ENCODE measurements around the gene WSB2. TPM values are rescaled to one million over a fixed set of nuclear protein-coding genes. Genes with fewer than 3 reads are reported as not detected.

The WSB2 gene
- total and polyA plus RNA-seq, 2 of the 8 experiments (the other 6 are each of a cell fraction or from before 2014, with no cell fraction given), result 47.5 to 58.2 TPM

DNA sequence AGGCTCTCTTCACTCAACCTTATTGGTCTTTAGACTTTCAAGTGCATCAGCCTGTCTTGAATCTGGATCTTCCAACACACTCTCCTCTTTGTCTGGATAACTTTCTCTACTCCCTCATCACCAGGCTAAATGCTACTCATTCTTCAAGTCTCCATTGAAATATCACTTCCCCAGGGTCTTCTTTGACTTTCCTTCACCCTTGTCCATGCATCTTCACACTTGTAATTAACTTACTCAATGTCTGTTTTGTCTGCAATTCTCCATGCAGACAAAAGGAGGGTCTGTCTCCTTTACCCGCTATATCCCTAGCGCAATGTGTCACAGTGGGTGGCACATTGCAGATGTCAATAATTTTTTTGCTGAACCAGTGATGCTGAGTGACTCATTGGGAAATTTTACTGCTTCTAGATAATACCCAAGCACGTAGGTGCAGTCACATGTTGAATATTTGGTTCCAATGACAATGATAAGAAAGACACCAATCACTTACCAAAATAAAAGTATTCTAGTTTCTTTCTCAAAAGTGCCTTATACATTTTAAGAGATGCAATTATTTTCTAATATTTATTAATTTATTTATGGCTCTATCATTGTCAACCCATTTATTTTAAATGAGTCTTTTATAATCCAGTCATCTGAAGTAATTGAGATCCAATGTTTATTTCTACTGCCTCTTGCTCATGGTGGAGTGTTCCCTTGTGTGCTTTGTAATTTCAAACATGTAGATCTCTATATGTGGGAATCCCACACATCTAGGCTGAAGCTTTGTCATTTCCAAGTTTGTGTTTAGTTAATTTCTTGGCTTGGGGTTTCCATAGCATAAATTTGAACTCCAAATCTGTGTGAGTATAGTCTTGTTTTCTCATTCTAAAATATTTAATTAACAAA, 66.2 kb downstream of the WSB2 start:
- no peak overlapping the region for H2BK15ac ChIP-seq (ENCODE audit: low read length)
- no peak for FAIRE-seq
- H3K79me1 ChIP-seq (ENCODE audit: low read depth, low read length), result no peaks in the 10 kb centered on the region
- H2BK12ac ChIP-seq (ENCODE audit: low read depth, low read length), result no peak overlapping the region
- no peaks in the 10 kb centered on the region for H4K20me1 ChIP-seq (replicated peaks in 1 of 2; ENCODE audit: control insufficient read depth in 1 of 2, insufficient read depth in 2 of 2, low read length in 2 of 2)
- ChIA-PET POLR2A (ENCODE audit: partially characterized antibody) (no interaction called here), CTCF (ENCODE audit: partially characterized antibody) (interaction anchor here (0.6 to 1.7 kb wide), 3 partner anchors 11 to 788 kb away, joined by 3 to 4 read pairs (median 4); no protein-coding TSS in a partner anchor)
- no peak overlapping the region for H3K23ac ChIP-seq (ENCODE audit: insufficient read length)
- H3K36me3 ChIP-seq (ENCODE audit: control insufficient read depth in 2 of 4, insufficient read depth in 4 of 4, low read length in 3 of 4), result no peaks in the 10 kb centered on the region
- no peak overlapping the region for H3K4ac ChIP-seq (replicated peaks; ENCODE audit: insufficient read length, low read depth, low read length)
- H3K9me3 ChIP-seq (ENCODE audit: insufficient read depth in 2 of 2, low read depth in 1 of 2, low read length in 1 of 2), result no peaks in the 10 kb centered on the region
- no peak for DNase-seq (ENCODE audit: low read depth in 1 of 2, low spot score in 2 of 2)
- H3K79me2 ChIP-seq (ENCODE audit: control insufficient read depth in 1 of 2, insufficient read depth in 2 of 2, low read length in 2 of 2), result no peaks in the 10 kb centered on the region
- H4K8ac ChIP-seq (ENCODE audit: extremely low read depth, insufficient read depth, low read length), result no peak overlapping the region
- no peak overlapping the region for H3K9ac ChIP-seq (replicated peaks in 1 of 4; ENCODE audit: extremely low read depth in 1 of 4, low read depth in 3 of 4, low read length in 3 of 4)
- no peak overlapping the region for H2AK5ac ChIP-seq (ENCODE audit: low read depth, low read length)
- no peak overlapping the region for H2AFZ ChIP-seq (ENCODE audit: low read length)
- H3K27ac ChIP-seq (ENCODE audit: low read depth, low read length), result no peak overlapping the region
- H2BK20ac ChIP-seq (ENCODE audit: low read length), result no peak overlapping the region
- H3K27me3 ChIP-seq (replicated peaks in 1 of 4; ENCODE audit: control insufficient read depth in 3 of 4, extremely low read depth in 1 of 4, insufficient read depth in 3 of 4, low read length in 3 of 4), result no peaks in the 10 kb centered on the region
- no peak overlapping the region for H4K91ac ChIP-seq (replicated peaks; ENCODE audit: insufficient read length, low read length)
- H3K14ac ChIP-seq (ENCODE audit: insufficient read length), result no peak overlapping the region
- H2BK120ac ChIP-seq (replicated peaks; ENCODE audit: low read depth, low read length), result no peak overlapping the region
- H3K23me2 ChIP-seq (ENCODE audit: low read depth, low read length), result no peaks in the 10 kb centered on the region
- no peak overlapping the region for H3K4me3 ChIP-seq (ENCODE audit: extremely low read depth in 1 of 4, insufficient read depth in 2 of 4, low read depth in 3 of 4, low read length in 4 of 4)
- no peak overlapping the region for H3K4me2 ChIP-seq (ENCODE audit: insufficient read depth in 1 of 2, low read depth in 2 of 2, low read length in 2 of 2)
- H3K4me1 ChIP-seq (replicated peaks in 1 of 4; ENCODE audit: control insufficient read depth in 3 of 4, insufficient read depth in 4 of 4, low read length in 3 of 4), result no peaks in the 10 kb centered on the region
- 84% methylated on average over 3 of the region's 3 CpGs; no CpG with 5 or more reads in 1 of the 2 experiments for WGBS, 2 experiments (ENCODE audit: extremely low coverage in 1 of 2, insufficient coverage in 1 of 2, insufficient read length in 1 of 2, insufficient replicate concordance in 2 of 2, low coverage in 1 of 2, low lambda C conversion rate in 2 of 2, missing lambda C conversion rate in 1 of 2)
- no peak overlapping the region for H3K18ac ChIP-seq (ENCODE audit: extremely low read depth, low read length)
- H4K5ac ChIP-seq (ENCODE audit: insufficient read length, low read depth, low read length), result no peak overlapping the region
- no peak overlapping the region for H2BK5ac ChIP-seq (ENCODE audit: low read depth, low read length)
- H3K56ac ChIP-seq (replicated peaks; ENCODE audit: insufficient read length, low read depth, low read length), result no peak overlapping the region
- no peak for TF ChIP-seq RXRA (IDR thresholded peaks at IDR 0.05; ENCODE audit: insufficient read depth, low read depth, low read length)
- TF ChIP-seq, protein P1, sequence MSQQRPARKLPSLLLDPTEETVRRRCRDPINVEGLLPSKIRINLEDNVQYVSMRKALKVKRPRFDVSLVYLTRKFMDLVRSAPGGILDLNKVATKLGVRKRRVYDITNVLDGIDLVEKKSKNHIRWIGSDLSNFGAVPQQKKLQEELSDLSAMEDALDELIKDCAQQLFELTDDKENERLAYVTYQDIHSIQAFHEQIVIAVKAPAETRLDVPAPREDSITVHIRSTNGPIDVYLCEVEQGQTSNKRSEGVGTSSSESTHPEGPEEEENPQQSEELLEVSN (IDR thresholded peaks at IDR 0.05), result no peak
- TF ChIP-seq FOSL1 (IDR thresholded peaks at IDR 0.05; ENCODE audit: insufficient read depth, low read depth, low read length), result no peak
- no peak for TF ChIP-seq RBBP5 (IDR thresholded peaks at IDR 0.05; ENCODE audit: borderline replicate concordance, low read depth, low read length)
- TF ChIP-seq, protein P2, sequence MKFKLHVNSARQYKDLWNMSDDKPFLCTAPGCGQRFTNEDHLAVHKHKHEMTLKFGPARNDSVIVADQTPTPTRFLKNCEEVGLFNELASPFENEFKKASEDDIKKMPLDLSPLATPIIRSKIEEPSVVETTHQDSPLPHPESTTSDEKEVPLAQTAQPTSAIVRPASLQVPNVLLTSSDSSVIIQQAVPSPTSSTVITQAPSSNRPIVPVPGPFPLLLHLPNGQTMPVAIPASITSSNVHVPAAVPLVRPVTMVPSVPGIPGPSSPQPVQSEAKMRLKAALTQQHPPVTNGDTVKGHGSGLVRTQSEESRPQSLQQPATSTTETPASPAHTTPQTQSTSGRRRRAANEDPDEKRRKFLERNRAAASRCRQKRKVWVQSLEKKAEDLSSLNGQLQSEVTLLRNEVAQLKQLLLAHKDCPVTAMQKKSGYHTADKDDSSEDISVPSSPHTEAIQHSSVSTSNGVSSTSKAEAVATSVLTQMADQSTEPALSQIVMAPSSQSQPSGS (IDR thresholded peaks at IDR 0.05; ENCODE audit: low read length), result no peak
- no peak for TF ChIP-seq SUZ12 (IDR thresholded peaks at IDR 0.05; ENCODE audit: low read length)
- TF ChIP-seq, protein P3, sequence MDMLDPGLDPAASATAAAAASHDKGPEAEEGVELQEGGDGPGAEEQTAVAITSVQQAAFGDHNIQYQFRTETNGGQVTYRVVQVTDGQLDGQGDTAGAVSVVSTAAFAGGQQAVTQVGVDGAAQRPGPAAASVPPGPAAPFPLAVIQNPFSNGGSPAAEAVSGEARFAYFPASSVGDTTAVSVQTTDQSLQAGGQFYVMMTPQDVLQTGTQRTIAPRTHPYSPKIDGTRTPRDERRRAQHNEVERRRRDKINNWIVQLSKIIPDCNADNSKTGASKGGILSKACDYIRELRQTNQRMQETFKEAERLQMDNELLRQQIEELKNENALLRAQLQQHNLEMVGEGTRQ (IDR thresholded peaks at IDR 0.05; ENCODE audit: low read length), result no peak
- no peak for TF ChIP-seq SIN3A (conservative IDR thresholded peaks at IDR 0.05 in 1 of 2, IDR thresholded peaks at IDR 0.05 in 1 of 2; ENCODE audit: low read depth in 1 of 2, low read length in 2 of 2)
